ENCODE results near the gene OR8D1. TPM values are rescaled to one million over a fixed set of nuclear protein-coding genes. Genes with fewer than 3 reads are reported as not detected.

Gene OR8D1
- polyA plus RNA-seq, 1 donor from 2014 or later = not detected

DNA sequence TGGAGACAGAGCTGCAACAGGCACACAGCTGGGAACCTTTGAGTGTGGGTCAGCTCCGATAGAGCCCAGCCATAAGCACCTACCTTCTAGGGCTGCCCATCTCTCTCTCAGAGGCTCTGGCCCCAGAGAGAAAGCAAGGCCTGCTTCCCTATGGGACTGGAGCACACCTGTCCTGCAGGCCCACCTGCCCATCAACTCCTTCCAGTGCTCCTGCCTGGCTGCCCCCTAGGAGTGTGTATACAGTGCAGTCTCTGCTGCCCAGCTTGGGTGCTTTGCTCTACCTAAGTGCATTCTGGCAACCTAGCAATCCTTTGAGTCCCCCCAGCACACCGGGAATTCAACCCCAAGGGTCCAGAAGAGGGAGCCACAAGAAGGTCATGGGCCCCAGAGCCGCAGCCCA, 36.5 kb downstream of the OR8D1 start:
- no peaks in the 10 kb centered on the region for H3F3A ChIP-seq (ENCODE audit: insufficient read depth, low read length, poor library complexity, severe bottlenecking)
- no peak overlapping the region for H2AFZ ChIP-seq (ENCODE audit: low read depth, low read length)
- H3K9me2 ChIP-seq (ENCODE audit: insufficient read depth, low read length) = no peaks in the 10 kb centered on the region
- TF ChIP-seq, protein P1, sequence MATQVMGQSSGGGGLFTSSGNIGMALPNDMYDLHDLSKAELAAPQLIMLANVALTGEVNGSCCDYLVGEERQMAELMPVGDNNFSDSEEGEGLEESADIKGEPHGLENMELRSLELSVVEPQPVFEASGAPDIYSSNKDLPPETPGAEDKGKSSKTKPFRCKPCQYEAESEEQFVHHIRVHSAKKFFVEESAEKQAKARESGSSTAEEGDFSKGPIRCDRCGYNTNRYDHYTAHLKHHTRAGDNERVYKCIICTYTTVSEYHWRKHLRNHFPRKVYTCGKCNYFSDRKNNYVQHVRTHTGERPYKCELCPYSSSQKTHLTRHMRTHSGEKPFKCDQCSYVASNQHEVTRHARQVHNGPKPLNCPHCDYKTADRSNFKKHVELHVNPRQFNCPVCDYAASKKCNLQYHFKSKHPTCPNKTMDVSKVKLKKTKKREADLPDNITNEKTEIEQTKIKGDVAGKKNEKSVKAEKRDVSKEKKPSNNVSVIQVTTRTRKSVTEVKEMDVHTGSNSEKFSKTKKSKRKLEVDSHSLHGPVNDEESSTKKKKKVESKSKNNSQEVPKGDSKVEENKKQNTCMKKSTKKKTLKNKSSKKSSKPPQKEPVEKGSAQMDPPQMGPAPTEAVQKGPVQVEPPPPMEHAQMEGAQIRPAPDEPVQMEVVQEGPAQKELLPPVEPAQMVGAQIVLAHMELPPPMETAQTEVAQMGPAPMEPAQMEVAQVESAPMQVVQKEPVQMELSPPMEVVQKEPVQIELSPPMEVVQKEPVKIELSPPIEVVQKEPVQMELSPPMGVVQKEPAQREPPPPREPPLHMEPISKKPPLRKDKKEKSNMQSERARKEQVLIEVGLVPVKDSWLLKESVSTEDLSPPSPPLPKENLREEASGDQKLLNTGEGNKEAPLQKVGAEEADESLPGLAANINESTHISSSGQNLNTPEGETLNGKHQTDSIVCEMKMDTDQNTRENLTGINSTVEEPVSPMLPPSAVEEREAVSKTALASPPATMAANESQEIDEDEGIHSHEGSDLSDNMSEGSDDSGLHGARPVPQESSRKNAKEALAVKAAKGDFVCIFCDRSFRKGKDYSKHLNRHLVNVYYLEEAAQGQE (IDR thresholded peaks at IDR 0.05; ENCODE audit: borderline replicate concordance) = no peak
- TF ChIP-seq, protein P2, sequence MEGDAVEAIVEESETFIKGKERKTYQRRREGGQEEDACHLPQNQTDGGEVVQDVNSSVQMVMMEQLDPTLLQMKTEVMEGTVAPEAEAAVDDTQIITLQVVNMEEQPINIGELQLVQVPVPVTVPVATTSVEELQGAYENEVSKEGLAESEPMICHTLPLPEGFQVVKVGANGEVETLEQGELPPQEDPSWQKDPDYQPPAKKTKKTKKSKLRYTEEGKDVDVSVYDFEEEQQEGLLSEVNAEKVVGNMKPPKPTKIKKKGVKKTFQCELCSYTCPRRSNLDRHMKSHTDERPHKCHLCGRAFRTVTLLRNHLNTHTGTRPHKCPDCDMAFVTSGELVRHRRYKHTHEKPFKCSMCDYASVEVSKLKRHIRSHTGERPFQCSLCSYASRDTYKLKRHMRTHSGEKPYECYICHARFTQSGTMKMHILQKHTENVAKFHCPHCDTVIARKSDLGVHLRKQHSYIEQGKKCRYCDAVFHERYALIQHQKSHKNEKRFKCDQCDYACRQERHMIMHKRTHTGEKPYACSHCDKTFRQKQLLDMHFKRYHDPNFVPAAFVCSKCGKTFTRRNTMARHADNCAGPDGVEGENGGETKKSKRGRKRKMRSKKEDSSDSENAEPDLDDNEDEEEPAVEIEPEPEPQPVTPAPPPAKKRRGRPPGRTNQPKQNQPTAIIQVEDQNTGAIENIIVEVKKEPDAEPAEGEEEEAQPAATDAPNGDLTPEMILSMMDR (IDR thresholded peaks at IDR 0.05; ENCODE audit: poor library complexity, severe bottlenecking) = no peak
- TF ChIP-seq RAD21 (conservative IDR thresholded peaks at IDR 0.05) (no peak), EP300 (conservative IDR thresholded peaks at IDR 0.05; ENCODE audit: poor library complexity, severe bottlenecking) (no peak), TAF1 (IDR thresholded peaks at IDR 0.05; ENCODE audit: low read depth) (no peak), POLR2AphosphoS5 (IDR thresholded peaks at IDR 0.05) (no peak), EZH2 (IDR thresholded peaks at IDR 0.05; ENCODE audit: borderline replicate concordance, insufficient read depth, low read length, poor library complexity, severe bottlenecking) (no peak), MXI1 (conservative IDR thresholded peaks at IDR 0.05; ENCODE audit: poor library complexity, severe bottlenecking) (no peak), SMC3 (conservative IDR thresholded peaks at IDR 0.05; ENCODE audit: poor library complexity) (no peak)
- no peaks in the 10 kb centered on the region for H4K20me1 ChIP-seq (ENCODE audit: insufficient read depth)
- H3K27me3 ChIP-seq (ENCODE audit: insufficient read depth, low read depth, low read length) = no peaks in the 10 kb centered on the region
- no peak overlapping the region for H3K4me2 ChIP-seq (ENCODE audit: low read length)
- no peak overlapping the region for H3K27ac ChIP-seq (ENCODE audit: low read length)
- no peak overlapping the region for H3K9ac ChIP-seq (ENCODE audit: low read length)
- no peaks in the 10 kb centered on the region for H3K9me3 ChIP-seq (ENCODE audit: low read length)
- no peaks in the 10 kb centered on the region for H3K79me2 ChIP-seq (replicated peaks; ENCODE audit: insufficient read depth, low read length)
- H3K4me3 ChIP-seq (ENCODE audit: low read length) = no peak overlapping the region
- no peaks in the 10 kb centered on the region for H3K36me3 ChIP-seq (ENCODE audit: insufficient read depth, low read length)

DNA sequence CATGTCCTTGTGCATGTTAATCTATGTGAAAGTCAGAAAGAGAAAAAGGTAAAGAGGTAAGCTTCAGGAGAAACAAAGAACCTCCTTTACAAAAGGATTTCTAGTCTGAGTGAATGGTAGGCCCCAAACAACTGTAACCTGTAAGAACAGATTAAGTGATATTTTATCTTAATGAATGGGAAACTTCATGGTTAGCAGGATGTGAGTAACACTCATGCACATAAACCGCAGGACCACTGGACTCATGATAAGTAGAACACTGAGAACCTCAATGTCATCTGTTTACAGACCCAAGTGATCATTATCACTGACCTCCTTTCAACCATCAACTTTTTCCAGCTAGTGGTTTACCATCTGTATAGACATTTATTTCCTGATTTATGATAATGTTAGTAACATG, 37.7 kb downstream of the OR8D1 start:
- H3F3A ChIP-seq (ENCODE audit: insufficient read depth, low read length, poor library complexity, severe bottlenecking) = no peaks in the 10 kb centered on the region
- TF ChIP-seq RAD21 (conservative IDR thresholded peaks at IDR 0.05) (no peak), TAF1 (IDR thresholded peaks at IDR 0.05; ENCODE audit: low read depth) (no peak), EZH2 (IDR thresholded peaks at IDR 0.05; ENCODE audit: borderline replicate concordance, insufficient read depth, low read length, poor library complexity, severe bottlenecking) (no peak), POLR2AphosphoS5 (IDR thresholded peaks at IDR 0.05) (no peak), SMC3 (conservative IDR thresholded peaks at IDR 0.05; ENCODE audit: poor library complexity) (no peak), EP300 (conservative IDR thresholded peaks at IDR 0.05; ENCODE audit: poor library complexity, severe bottlenecking) (no peak), MXI1 (conservative IDR thresholded peaks at IDR 0.05; ENCODE audit: poor library complexity, severe bottlenecking) (no peak)
- TF ChIP-seq, protein P2 (IDR thresholded peaks at IDR 0.05; ENCODE audit: poor library complexity, severe bottlenecking) = no peak
- TF ChIP-seq, protein P1 (IDR thresholded peaks at IDR 0.05; ENCODE audit: borderline replicate concordance) = no peak
- no peak overlapping the region for H3K4me3 ChIP-seq (ENCODE audit: low read length)
- H3K9me3 ChIP-seq (ENCODE audit: low read length) = no peaks in the 10 kb centered on the region
- H3K9ac ChIP-seq (ENCODE audit: low read length) = no peak overlapping the region
- no peak overlapping the region for H3K4me2 ChIP-seq (ENCODE audit: low read length)
- no peak overlapping the region for H2AFZ ChIP-seq (ENCODE audit: low read depth, low read length)
- H4K20me1 ChIP-seq (ENCODE audit: insufficient read depth) = no peaks in the 10 kb centered on the region
- H3K27ac ChIP-seq (ENCODE audit: low read length) = no peak overlapping the region
- no peaks in the 10 kb centered on the region for H3K36me3 ChIP-seq (ENCODE audit: insufficient read depth, low read length)
- H3K79me2 ChIP-seq (replicated peaks; ENCODE audit: insufficient read depth, low read length) = no peaks in the 10 kb centered on the region
- no peaks in the 10 kb centered on the region for H3K9me2 ChIP-seq (ENCODE audit: insufficient read depth, low read length)
- no peaks in the 10 kb centered on the region for H3K27me3 ChIP-seq (ENCODE audit: insufficient read depth, low read depth, low read length)
